Peyer's patch (tissue), 4 donors: ENCODE data around the gene DRGX.

Experiments used
- CTCF ChIP-seq, 6 experiments: fragments of 450-650 bp in 4 of 6; fragments of 200-600 bp in 2 of 6; sonication (generic) in 1 of 6; IDR thresholded peaks; one replicate each; pipeline ENCODE4 v1.5.1; 2017 to 2019; ENCODE audit warnings: antibody characterized with exemption in 6 of 6, mild to moderate bottlenecking in 3 of 6, moderate library complexity in 1 of 6
- POLR2A ChIP-seq, 2 donors: fragments of 450-650 bp; IDR thresholded peaks; one replicate each; pipeline ENCODE4 v1.5.1; 2017; ENCODE audit warnings: antibody characterized with exemption in 2 of 2, mild to moderate bottlenecking in 2 of 2, moderate library complexity in 2 of 2

- TF ChIP-seq POLR2A (IDR thresholded peaks at IDR 0.05) (no peak), CTCF (IDR thresholded peaks at IDR 0.05) (no peak)
Observed at GRCh38 chr10:49332768-49333167, 63.1 kb downstream of the DRGX start.
